ENCODE measurements around the gene AHR. TPM values are rescaled to one million over a fixed set of nuclear protein-coding genes. Genes with fewer than 3 reads are reported as not detected.

AHR gene
- total and polyA plus RNA-seq, 2 experiments from 2014 or later, result 10.6 to 69.8 TPM

DNA sequence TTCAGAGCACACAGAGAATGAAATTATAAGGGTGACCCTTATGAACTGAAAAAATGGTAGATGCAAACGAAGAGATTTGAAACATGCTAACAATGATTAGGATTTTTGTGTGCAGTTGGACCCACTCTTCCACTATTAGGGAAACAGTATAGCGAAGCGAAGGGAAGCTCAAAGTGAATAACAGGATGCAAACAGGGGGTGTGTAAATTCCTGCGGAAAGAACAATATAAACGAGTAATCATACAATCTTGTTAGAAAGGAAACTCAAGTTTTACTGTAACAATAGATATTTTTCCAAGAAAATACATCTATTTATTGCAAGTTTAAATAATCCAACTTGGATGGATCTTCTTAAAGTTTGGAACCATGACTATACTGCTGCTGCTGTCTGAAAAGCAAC, 14.7 kb downstream of the AHR start:
- Histone ChIP-seq H3K36me3 (replicated peaks; ENCODE audit: insufficient read depth, low read depth) (peaks cover 3% of the 10 kb centered on the region), H3K79me2 (peaks cover 96% of the 10 kb centered on the region), H4K20me1 (ENCODE audit: insufficient read depth, poor library complexity, severe bottlenecking) (peaks cover 8% of the 10 kb centered on the region), H3K27ac (no peak overlapping the region), H3K4me3 (no peak overlapping the region), H3K4me1 (ENCODE audit: insufficient read depth) (peaks cover 7% of the 10 kb centered on the region), H2AFZ (no peak overlapping the region), H3K9me3 (ENCODE audit: low read depth) (no peaks in the 10 kb centered on the region), H3K9me2 (replicated peaks; ENCODE audit: insufficient read depth) (no peaks in the 10 kb centered on the region), H3K4me2 (no peak overlapping the region), H3K27me3 (no peaks in the 10 kb centered on the region)
- 75% methylated on average over 5 of the region's 5 CpGs for WGBS (ENCODE audit: low lambda C conversion rate, missing lambda C conversion rate)
- no peak for DNase-seq (ENCODE audit: low spot score)
- no peak for TF ChIP-seq EZH2 (IDR thresholded peaks at IDR 0.05; ENCODE audit: borderline replicate concordance)
- TF ChIP-seq EZH2phosphoT487 (IDR thresholded peaks at IDR 0.05; ENCODE audit: low read depth, severe bottlenecking, unreplicated experiment), result no peak
- no peak for TF ChIP-seq CTCF (IDR thresholded peaks at IDR 0.05; ENCODE audit: poor library complexity)

DNA sequence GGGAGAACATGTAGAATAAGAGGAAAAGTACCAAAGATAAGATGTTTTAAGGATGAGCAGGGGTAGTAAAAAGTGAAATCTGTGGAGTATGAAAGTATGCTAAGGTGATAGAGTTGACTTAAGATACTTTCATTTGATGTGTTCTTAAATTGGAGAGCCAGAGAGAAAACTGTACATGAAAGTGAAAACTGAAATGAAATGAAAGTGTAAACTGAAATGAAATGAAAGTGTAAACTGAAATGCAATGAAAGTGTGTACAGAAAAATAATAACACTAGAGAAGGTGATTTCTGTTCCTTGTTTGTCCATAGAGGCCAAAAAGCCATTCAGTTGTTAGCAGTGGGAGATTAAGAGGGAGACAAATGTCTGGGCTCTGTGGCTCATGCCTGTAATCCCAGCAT, 17.5 kb downstream of the AHR start:
- Histone ChIP-seq H3K9me3 (ENCODE audit: low read depth) (no peaks in the 10 kb centered on the region), H3K79me2 (peaks cover 92% of the 10 kb centered on the region), H3K4me1 (ENCODE audit: insufficient read depth) (peaks cover 12% of the 10 kb centered on the region), H3K27ac (no peak overlapping the region), H2AFZ (no peak overlapping the region), H3K4me3 (no peak overlapping the region), H4K20me1 (ENCODE audit: insufficient read depth, poor library complexity, severe bottlenecking) (no peaks in the 10 kb centered on the region), H3K9me2 (replicated peaks; ENCODE audit: insufficient read depth) (no peaks in the 10 kb centered on the region), H3K4me2 (no peak overlapping the region), H3K36me3 (replicated peaks; ENCODE audit: insufficient read depth, low read depth) (peaks cover 3% of the 10 kb centered on the region), H3K27me3 (no peaks in the 10 kb centered on the region)
- TF ChIP-seq EZH2 (IDR thresholded peaks at IDR 0.05; ENCODE audit: borderline replicate concordance) (no peak), CTCF (IDR thresholded peaks at IDR 0.05; ENCODE audit: poor library complexity) (no peak), EZH2phosphoT487 (IDR thresholded peaks at IDR 0.05; ENCODE audit: low read depth, severe bottlenecking, unreplicated experiment) (no peak)
- DNase-seq (ENCODE audit: low spot score), result no peak

DNA sequence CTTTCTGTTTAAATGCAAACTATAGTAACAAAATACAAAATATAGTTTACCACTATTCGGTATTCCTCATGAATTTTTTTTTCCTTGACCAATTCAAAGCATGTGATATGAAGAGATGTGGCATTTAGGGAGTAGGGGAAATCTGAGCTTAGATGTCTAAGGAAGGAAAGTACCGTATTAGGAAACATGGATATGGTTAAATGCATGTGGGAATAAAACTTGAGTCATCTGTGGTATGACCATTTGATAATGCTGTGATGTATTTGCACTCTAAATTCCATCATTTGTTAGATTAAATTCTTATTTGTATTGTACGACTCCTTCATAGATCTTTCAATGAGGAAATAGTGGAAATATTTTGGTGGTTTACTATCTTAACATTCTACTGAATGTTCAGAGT, 19.7 kb downstream of the AHR start:
- H3K79me2 ChIP-seq, result peaks cover 92% of the 10 kb centered on the region
- no peaks in the 10 kb centered on the region for H3K9me2 ChIP-seq (replicated peaks; ENCODE audit: insufficient read depth)
- H3K9me3 ChIP-seq (ENCODE audit: low read depth), result no peaks in the 10 kb centered on the region
- H3K27me3 ChIP-seq, result no peaks in the 10 kb centered on the region
- H3K4me1 ChIP-seq (ENCODE audit: insufficient read depth), result peaks cover 12% of the 10 kb centered on the region
- peaks cover 3% of the 10 kb centered on the region for H3K36me3 ChIP-seq (replicated peaks; ENCODE audit: insufficient read depth, low read depth)
- H3K4me2 ChIP-seq, result no peak overlapping the region
- no peak overlapping the region for H2AFZ ChIP-seq
- 73% methylated on average over 3 of the region's 3 CpGs for WGBS (ENCODE audit: low lambda C conversion rate, missing lambda C conversion rate)
- H3K27ac ChIP-seq, result no peak overlapping the region
- TF ChIP-seq EZH2 (IDR thresholded peaks at IDR 0.05; ENCODE audit: borderline replicate concordance), result no peak
- no peak for TF ChIP-seq EZH2phosphoT487 (IDR thresholded peaks at IDR 0.05; ENCODE audit: low read depth, severe bottlenecking, unreplicated experiment)
- TF ChIP-seq CTCF (IDR thresholded peaks at IDR 0.05; ENCODE audit: poor library complexity), result no peak
- DNase-seq (ENCODE audit: low spot score), result no peak
- no peak overlapping the region for H3K4me3 ChIP-seq
- H4K20me1 ChIP-seq (ENCODE audit: insufficient read depth, poor library complexity, severe bottlenecking), result no peaks in the 10 kb centered on the region
